Measurements from ENCODE around the gene CYREN.

- TF ChIP-seq, protein P1, sequence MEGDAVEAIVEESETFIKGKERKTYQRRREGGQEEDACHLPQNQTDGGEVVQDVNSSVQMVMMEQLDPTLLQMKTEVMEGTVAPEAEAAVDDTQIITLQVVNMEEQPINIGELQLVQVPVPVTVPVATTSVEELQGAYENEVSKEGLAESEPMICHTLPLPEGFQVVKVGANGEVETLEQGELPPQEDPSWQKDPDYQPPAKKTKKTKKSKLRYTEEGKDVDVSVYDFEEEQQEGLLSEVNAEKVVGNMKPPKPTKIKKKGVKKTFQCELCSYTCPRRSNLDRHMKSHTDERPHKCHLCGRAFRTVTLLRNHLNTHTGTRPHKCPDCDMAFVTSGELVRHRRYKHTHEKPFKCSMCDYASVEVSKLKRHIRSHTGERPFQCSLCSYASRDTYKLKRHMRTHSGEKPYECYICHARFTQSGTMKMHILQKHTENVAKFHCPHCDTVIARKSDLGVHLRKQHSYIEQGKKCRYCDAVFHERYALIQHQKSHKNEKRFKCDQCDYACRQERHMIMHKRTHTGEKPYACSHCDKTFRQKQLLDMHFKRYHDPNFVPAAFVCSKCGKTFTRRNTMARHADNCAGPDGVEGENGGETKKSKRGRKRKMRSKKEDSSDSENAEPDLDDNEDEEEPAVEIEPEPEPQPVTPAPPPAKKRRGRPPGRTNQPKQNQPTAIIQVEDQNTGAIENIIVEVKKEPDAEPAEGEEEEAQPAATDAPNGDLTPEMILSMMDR (IDR thresholded peaks at IDR 0.05; ENCODE audit: low read depth, low read length, poor library complexity, severe bottlenecking): no peak
- no peak for TF ChIP-seq EZH2phosphoT487 (IDR thresholded peaks at IDR 0.05; ENCODE audit: borderline replicate concordance, low read length)
Measured at GRCh38 chr7:135204876-135205275, 34.4 kb upstream of the CYREN start.
